Activated CD8-positive, alpha-beta T cell treated with anti-CD3 and anti-CD28 coated beads, Interleukin-2, amount 10 ng/mL, durations not matched to agents 7 days and 5 days (primary cell): ENCODE measurements around the gene TMBIM4. TPM values are rescaled to one million over a fixed set of nuclear protein-coding genes. Genes with fewer than 3 reads are reported as not detected.

ENCODE experiments used
- total RNA-seq, 2 experiments: library from RNA; stranded (reverse); gene quantifications; one replicate each; pipeline ENCODE4 v1.2.3, GENCODE V29; 2021

Gene TMBIM4
- total RNA-seq, 2 experiments from 2014 or later: 60.5 to 61.6 TPM

Other genes starting within 250 kb of the TMBIM4 start
- 10 to 100 TPM; 35.9 to 39.1 TPM for gene LLPH, start 39.2 kb downstream of the TMBIM4 start, total RNA-seq
- gene IRAK3, start 19.2 kb upstream of the TMBIM4 start, total RNA-seq: under 1 TPM; 0.05 to 0.40 TPM
- 10 to 100 TPM; 24.2 to 25.7 TPM for gene HELB, start 132.5 kb upstream of the TMBIM4 start, total RNA-seq